Stomach (tissue), 9 donors: ENCODE results near the gene CES1. TPM values are rescaled to one million over a fixed set of nuclear protein-coding genes. Genes with fewer than 3 reads are reported as not detected.
"Not testable (repeated sequence)": the region's sequence is repeated elsewhere in the genome, so short reads cannot be mapped to it uniquely, and the experiment has no call there.

Source experiments
- DNase-seq, 2 donors: peaks; one replicate each; pipeline versions ENCODE4 v3.0.0 to v3.0.0-alpha.2; 2013 to 2019
- H3K27ac ChIP-seq, 5 donors: fragments of 200-600 bp in 4 of 5; sonication (generic) in 4 of 5; one replicate each; pipeline ENCODE4 v1.5.1; 2013 to 2019; ENCODE audit warnings: mild to moderate bottlenecking in 1 of 5, moderate library complexity in 1 of 5
- H3K27me3 ChIP-seq, 3 donors: fragments of 200-600 bp; sonication (generic); one replicate each; pipeline ENCODE4 v1.5.1; 2017 to 2019; ENCODE audit warnings: mixed run types in 1 of 3
- H3K36me3 ChIP-seq, 4 donors: fragments of 200-600 bp; sonication (generic); 1 replicate in 3 of 4; 2 replicates in 1 of 4; pipeline ENCODE4 v1.5.1; 2016 to 2019
- H3K4me1 ChIP-seq, 4 donors: fragments of 200-600 bp; sonication (generic); one replicate each; pipeline ENCODE4 v1.5.1; 2016 to 2019
- H3K4me3 ChIP-seq, 4 donors: fragments of 200-600 bp; sonication (generic) in 3 of 4; one replicate each; pipeline ENCODE4 v1.5.1; 2016 to 2019; ENCODE audit warnings: mild to moderate bottlenecking in 1 of 4
- H3K9me3 ChIP-seq, 4 donors: fragments of 200-600 bp; sonication (generic); one replicate each; pipeline ENCODE4 v1.5.1; 2016 to 2019
- EP300 ChIP-seq: sonication (generic); formaldehyde crosslinking; IDR thresholded peaks from one replicate; pipeline ENCODE4 v1.6.1; 2017; ENCODE audit warnings: antibody characterized with exemption
- POLR2A ChIP-seq, 4 donors: fragments of 450-650 bp; IDR thresholded peaks; one replicate each; pipeline ENCODE4 v1.6.1; 2016; ENCODE audit warnings: antibody characterized with exemption in 4 of 4, control low read depth in 2 of 4, mild to moderate bottlenecking in 1 of 4, moderate library complexity in 1 of 4
- POLR2AphosphoS5 ChIP-seq, 3 donors: sonication (generic); formaldehyde crosslinking; IDR thresholded peaks; one replicate each; pipeline ENCODE4 v1.6.1; 2016; ENCODE audit warnings: antibody characterized with exemption in 3 of 3
- WGBS, 5 donors: extraction: QIAGEN DNeasy Blood & Tissue Kit in 3 of 5; methylation state at CpG; one replicate each; pipeline versions ENCODE4 v1.1.5 to v1.1.7; 2013 to 2018; 5-methylcytosine and 5-hydroxymethylcytosine counted together
- intact Hi-C: fragments of 100-400 bp; cut with DNase I; formaldehyde crosslinking; loops from one replicate; pipeline ENCODE4 v1.15.1; 2023; ENCODE audit warnings: low total_unique reads
- polyA plus RNA-seq, 3 donors: library from polyadenylated mRNA; stranded (reverse); fragments of 200-250 nt; gene quantifications; one replicate each; pipeline ENCODE4 v1.2.3, GENCODE V29; 2013
- total RNA-seq, 5 donors: library from RNA; depleted of rRNA; stranded (reverse); fragments of >200 nt; gene quantifications; one replicate each; pipeline versions ENCODE4 v1.1.0 to v1.2.3, GENCODE V29; 2014 to 2016
- TF ChIP-seq, protein P1 (sequence below), 7 experiments: fragments of 450-650 bp in 4 of 7; fragments of 200-600 bp in 3 of 7; sonication (generic) in 3 of 7; IDR thresholded peaks; one replicate each; pipeline ENCODE4 v1.5.1; 2016 to 2019; ENCODE audit warnings: antibody characterized with exemption in 7 of 7, control low read depth in 2 of 7, mild to moderate bottlenecking in 1 of 7
- donor health status: healthy with polysubstance abuse.
- donor health status: Bipolar disorder and iron deficiency.
- donor health status: healthy.

The CES1 gene
- total and polyA plus RNA-seq, 8 donors, result 2.6 to 173 (median 12.1) TPM; not detected in 1

DNA sequence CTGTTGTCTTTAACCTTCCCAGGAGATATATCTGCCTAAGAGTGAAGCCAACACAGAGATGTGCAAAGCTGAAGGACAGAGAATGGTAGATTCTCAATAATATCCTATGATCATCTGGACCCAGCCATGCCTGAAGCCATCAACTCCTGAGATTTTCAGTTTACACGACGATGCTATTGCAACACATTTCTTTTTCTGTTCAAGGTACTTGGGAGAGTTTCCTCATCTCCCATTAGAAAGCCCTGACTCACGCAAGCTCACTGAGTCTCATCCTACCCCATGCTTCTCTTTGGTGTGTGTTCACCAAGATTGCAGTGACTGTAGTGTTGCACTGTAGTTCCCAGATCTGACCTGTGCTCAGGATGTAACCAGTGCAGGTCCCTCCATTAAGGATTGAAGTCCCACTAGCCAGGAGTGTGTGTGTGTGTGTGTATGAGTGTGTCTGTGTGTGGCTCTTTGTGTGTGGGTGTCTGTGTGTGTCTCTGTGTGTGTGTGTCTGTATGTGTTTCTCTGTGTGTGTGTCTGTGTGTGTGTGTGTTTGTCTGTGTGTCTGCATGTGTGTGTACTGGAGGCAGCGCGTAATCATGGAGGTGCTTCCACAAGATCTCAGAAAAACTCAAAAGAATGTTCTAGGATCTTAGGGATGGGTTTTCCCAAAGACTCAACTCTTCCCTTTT is 15.5 kb downstream of the CES1 start:
- intact Hi-C loops, result no loop called here
- Histone ChIP-seq H3K4me1 (no peaks in the 10 kb centered on the region), H3K27ac (no peak overlapping the region), H3K27me3 (peaks cover 0 to 40% (median 5%) of the 10 kb centered on the region in 3 donors), H3K4me3 (no peak overlapping the region), H3K36me3 (peaks cover 0 to 15% (median 0%) of the 10 kb centered on the region in 4 donors), H3K9me3 (no peaks in the 10 kb centered on the region)
- DNase-seq, result no peak
- TF ChIP-seq POLR2AphosphoS5 (IDR thresholded peaks at IDR 0.05) (no peak), POLR2A (IDR thresholded peaks at IDR 0.05) (no peak), EP300 (no peak)
- TF ChIP-seq, protein P1, sequence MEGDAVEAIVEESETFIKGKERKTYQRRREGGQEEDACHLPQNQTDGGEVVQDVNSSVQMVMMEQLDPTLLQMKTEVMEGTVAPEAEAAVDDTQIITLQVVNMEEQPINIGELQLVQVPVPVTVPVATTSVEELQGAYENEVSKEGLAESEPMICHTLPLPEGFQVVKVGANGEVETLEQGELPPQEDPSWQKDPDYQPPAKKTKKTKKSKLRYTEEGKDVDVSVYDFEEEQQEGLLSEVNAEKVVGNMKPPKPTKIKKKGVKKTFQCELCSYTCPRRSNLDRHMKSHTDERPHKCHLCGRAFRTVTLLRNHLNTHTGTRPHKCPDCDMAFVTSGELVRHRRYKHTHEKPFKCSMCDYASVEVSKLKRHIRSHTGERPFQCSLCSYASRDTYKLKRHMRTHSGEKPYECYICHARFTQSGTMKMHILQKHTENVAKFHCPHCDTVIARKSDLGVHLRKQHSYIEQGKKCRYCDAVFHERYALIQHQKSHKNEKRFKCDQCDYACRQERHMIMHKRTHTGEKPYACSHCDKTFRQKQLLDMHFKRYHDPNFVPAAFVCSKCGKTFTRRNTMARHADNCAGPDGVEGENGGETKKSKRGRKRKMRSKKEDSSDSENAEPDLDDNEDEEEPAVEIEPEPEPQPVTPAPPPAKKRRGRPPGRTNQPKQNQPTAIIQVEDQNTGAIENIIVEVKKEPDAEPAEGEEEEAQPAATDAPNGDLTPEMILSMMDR (IDR thresholded peaks at IDR 0.05), result no peak
- 89 to 97% (median 90%) methylated on average over 5 of the region's 5 CpGs for WGBS, 5 donors

DNA sequence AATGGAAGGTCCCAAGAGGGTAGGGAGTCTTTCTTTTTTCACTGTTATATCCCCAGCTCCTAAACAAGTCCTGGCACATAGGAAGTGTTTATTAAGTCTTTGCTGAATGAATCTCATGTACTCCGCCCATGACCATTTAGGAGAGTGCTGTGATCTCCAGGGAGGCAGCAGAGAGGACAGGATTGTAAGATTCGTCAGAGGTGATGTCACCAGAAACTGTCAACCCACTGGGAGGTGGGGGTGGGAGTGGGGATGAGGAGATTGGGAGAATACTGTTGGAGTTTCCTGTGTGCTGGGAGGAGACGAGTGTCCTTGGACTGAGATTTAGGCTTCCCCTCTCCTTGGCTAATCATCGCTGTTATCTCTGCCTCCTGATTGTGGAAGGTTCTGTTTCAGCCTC is 16.7 kb downstream of the CES1 start:
- DNase-seq, H3K9me3 ChIP-seq, H3K4me1 ChIP-seq, H3K27ac ChIP-seq, H3K36me3 ChIP-seq, intact Hi-C loops, H3K4me3 ChIP-seq: not testable (repeated sequence)
- WGBS, 5 donors, result 58 to 72% (median 68%) methylated on average over 4 of the region's 4 CpGs
- peaks cover 0 to 32% (median 4%) of the 10 kb centered on the region in 3 donors for H3K27me3 ChIP-seq

DNA sequence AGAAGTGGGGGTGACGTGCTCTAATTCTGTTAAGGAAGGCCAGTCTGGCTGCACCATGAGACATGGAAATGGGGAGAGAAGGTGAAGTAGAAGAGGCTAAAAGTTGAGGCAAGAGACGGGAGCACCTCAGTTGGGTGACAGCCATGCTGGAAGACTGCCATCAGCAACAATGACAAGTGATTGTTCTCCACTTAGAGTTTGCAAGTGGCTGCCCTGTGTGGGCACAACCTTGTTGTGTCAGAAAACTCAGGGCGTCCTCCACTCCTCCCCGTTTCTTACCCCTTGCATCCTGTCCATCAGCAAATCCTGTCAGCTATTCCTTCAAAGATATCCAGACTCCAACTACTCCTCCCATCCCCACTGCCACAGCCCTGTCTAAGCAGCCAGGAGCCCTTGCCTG is 17.6 kb downstream of the CES1 start:
- H3K9me3 ChIP-seq, result no peaks in the 10 kb centered on the region
- TF ChIP-seq EP300, result no peak
- TF ChIP-seq, protein P1 (IDR thresholded peaks at IDR 0.05), result no peak
- no peak for TF ChIP-seq POLR2A (IDR thresholded peaks at IDR 0.05)
- TF ChIP-seq POLR2AphosphoS5 (IDR thresholded peaks at IDR 0.05), result no peak
- DNase-seq, result no peak
- intact Hi-C loops, result no loop called here
- H3K27ac ChIP-seq, result no peak overlapping the region
- peaks cover 0 to 28% (median 0%) of the 10 kb centered on the region in 3 donors for H3K27me3 ChIP-seq
- no peak overlapping the region for H3K4me3 ChIP-seq
- H3K4me1 ChIP-seq, result no peaks in the 10 kb centered on the region
- WGBS, 5 donors, result 68 to 78% (median 73%) methylated on average over 3 to 4 of the region's 4 CpGs
- H3K36me3 ChIP-seq, result no peaks in the 10 kb centered on the region

DNA sequence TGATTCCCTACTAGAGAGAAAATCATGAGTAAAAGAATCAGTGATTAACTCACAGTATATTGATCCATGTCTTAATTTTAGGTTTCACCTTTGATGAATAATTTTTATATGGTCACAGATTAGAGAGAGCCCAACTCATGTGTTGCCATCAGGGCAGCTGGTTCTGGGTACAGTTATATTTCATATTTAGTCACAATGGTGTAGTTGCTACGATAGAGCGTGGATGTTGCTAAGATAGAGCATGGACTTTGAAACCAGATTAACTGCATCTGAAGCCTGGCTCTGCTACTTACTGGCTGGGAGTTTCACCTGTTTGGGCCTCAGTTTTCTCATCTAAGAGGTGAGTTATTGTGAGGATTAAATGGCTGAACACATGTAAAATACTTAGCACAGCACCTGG is 18.7 kb downstream of the CES1 start:
- H3K27ac ChIP-seq, intact Hi-C loops, H3K9me3 ChIP-seq, H3K4me3 ChIP-seq, H3K4me1 ChIP-seq, DNase-seq, H3K36me3 ChIP-seq: not testable (repeated sequence)
- WGBS, 5 donors, result 23 to 62% (median 39%) methylated on average over 2 of the region's 2 CpGs
- H3K27me3 ChIP-seq, result peaks cover 0 to 30% (median 0%) of the 10 kb centered on the region in 3 donors

DNA sequence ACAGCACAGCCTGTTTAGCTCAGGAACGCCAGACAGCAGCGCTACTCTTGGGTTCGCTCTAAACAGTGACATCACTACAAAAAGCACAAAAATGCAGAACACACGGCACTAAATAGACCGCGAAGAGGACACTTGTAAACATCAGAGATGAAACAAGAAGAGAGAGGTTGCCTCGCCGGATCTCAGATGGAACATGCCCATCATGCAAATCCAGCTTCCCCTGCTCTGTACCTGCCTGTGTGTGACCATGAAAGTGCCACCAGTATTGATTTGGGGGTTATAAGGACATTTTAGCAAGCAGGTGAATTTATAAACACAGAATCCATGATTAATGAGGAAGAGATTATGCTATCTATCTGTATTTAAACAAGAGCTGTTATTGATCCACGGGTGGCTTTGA is 19.2 kb downstream of the CES1 start:
- DNase-seq, H3K36me3 ChIP-seq, intact Hi-C loops, H3K4me1 ChIP-seq, H3K9me3 ChIP-seq, H3K4me3 ChIP-seq, H3K27ac ChIP-seq: not testable (repeated sequence)
- WGBS, 5 donors, result 48 to 62% (median 57%) methylated on average over 3 to 9 of the region's 9 CpGs
- peaks cover 0 to 31% (median 0%) of the 10 kb centered on the region in 3 donors for H3K27me3 ChIP-seq

DNA sequence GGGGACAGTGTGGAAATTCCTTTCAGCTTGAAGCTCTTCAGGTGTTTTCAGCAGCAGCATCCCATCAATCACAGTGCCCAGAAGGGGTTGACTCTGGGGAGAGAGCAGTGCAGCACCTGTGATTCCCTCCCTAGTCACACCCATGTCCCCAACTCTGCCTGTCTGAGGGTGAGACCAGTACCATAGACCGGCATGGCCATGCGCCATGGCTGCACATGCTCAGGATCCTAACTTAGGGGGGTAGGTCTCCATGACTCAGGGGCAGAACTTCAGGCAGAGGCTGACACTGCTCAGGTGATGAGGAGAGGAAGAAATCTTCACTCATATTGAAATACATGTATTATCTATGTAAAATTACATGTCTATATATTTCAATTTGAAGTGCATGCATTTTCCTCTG is 19.9 kb downstream of the CES1 start:
- intact Hi-C loops, result no loop called here
- Histone ChIP-seq H3K27me3 (peaks cover 0 to 31% (median 0%) of the 10 kb centered on the region in 3 donors), H3K36me3 (no peaks in the 10 kb centered on the region), H3K4me3 (no peak overlapping the region), H3K9me3 (no peaks in the 10 kb centered on the region), H3K27ac (no peak overlapping the region), H3K4me1 (no peaks in the 10 kb centered on the region)
- DNase-seq, result no peak
- 46 to 79% (median 72%) methylated on average over 2 of the region's 2 CpGs for WGBS, 5 donors
- no peak for TF ChIP-seq POLR2A (IDR thresholded peaks at IDR 0.05)
- TF ChIP-seq POLR2AphosphoS5 (IDR thresholded peaks at IDR 0.05), result no peak
- no peak for TF ChIP-seq EP300
- TF ChIP-seq, protein P1 (IDR thresholded peaks at IDR 0.05), result no peak
